HepG2 (cell line): ENCODE results near the gene KXD1. TPM values are rescaled to one million over a fixed set of nuclear protein-coding genes. Genes with fewer than 3 reads are reported as not detected.

Experiments used
- BRCA1 ChIP-seq: sonication (generic); formaldehyde crosslinking; IDR thresholded peaks from 2 replicates; pipeline ENCODE4 v1.4.0; 2020; ENCODE audit warnings: missing genetic modification reagents
- FOXP1 ChIP-seq, 2 experiments: fragments of 450-650 bp in 1 of 2; IDR thresholded peaks; 2 replicates each; pipeline ENCODE4 v1.6.1; 2017 to 2018; ENCODE audit warnings: antibody characterized with exemption in 1 of 2
- GFI1 ChIP-seq: sonication (generic); formaldehyde crosslinking; IDR thresholded peaks from 2 replicates; pipeline ENCODE4 v1.5.0; 2020; ENCODE audit warnings: missing genetic modification reagents, mild to moderate bottlenecking, borderline replicate concordance
- MAX ChIP-seq: IDR thresholded peaks from 2 replicates; pipeline ENCODE4 v1.6.1; 2012; ENCODE audit warnings: inconsistent platforms
- MXD4 ChIP-seq: IDR thresholded peaks from 2 replicates; pipeline ENCODE4 v1.6.1; 2016; ENCODE audit warnings: mild to moderate bottlenecking, missing biosample characterization, missing genetic modification reagents
- RCOR2 ChIP-seq: IDR thresholded peaks from 2 replicates; pipeline ENCODE4 v1.6.1; 2016; ENCODE audit warnings: missing biosample characterization, missing genetic modification reagents
- SIN3A ChIP-seq: IDR thresholded peaks from 2 replicates; pipeline ENCODE4 v1.6.1; 2011; ENCODE audit warnings: low read depth, mild to moderate bottlenecking, control low read depth, low read length, borderline replicate concordance
- STAG1 ChIP-seq: sonication (generic); formaldehyde crosslinking; IDR thresholded peaks from 2 replicates; pipeline ENCODE4 v1.4.0; 2020; ENCODE audit warnings: missing genetic modification reagents
- THAP11 ChIP-seq: IDR thresholded peaks from 2 replicates; pipeline ENCODE4 v1.6.1; 2016; ENCODE audit warnings: missing biosample characterization, missing genetic modification reagents
- ZBTB33 ChIP-seq: sonication (generic); formaldehyde crosslinking; IDR thresholded peaks from 2 replicates; pipeline ENCODE4 v1.4.0; 2020; ENCODE audit warnings: missing genetic modification reagents
- ZFP1 ChIP-seq: IDR thresholded peaks from 2 replicates; pipeline ENCODE4 v1.6.1; 2016
- ZNF263 ChIP-seq: sonication (generic); formaldehyde crosslinking; IDR thresholded peaks from 2 replicates; pipeline ENCODE4 v1.4.0; 2020; ENCODE audit warnings: missing genetic modification reagents
- ZNF576 ChIP-seq: sonication (generic); formaldehyde crosslinking; IDR thresholded peaks from 2 replicates; pipeline ENCODE4 v1.4.0; 2020; ENCODE audit warnings: mild to moderate bottlenecking, missing genetic modification reagents
- ZSCAN22 ChIP-seq: sonication (generic); formaldehyde crosslinking; IDR thresholded peaks from 2 replicates; pipeline ENCODE4 v1.4.0; 2020; ENCODE audit warnings: mild to moderate bottlenecking, missing genetic modification reagents
- ZSCAN25 ChIP-seq: sonication (generic); formaldehyde crosslinking; IDR thresholded peaks from 2 replicates; pipeline ENCODE4 v1.8.0; 2022; ENCODE audit warnings: mild to moderate bottlenecking, missing genetic modification reagents
- polyA plus RNA-seq, 8 experiments: library from polyadenylated mRNA; depleted of rRNA in 3 of 8; stranded (reverse) in 7 of 8; unstranded in 1 of 8; fragments of >200 nt; fragmentation: Illumina TruSeq in 4 of 8; extraction: Trizol in 4 of 8; gene quantifications; 2 replicates each; pipeline versions ENCODE4 v1.2.1 to v1.2.3, GENCODE V29; 2011 to 2016; ENCODE audit warnings: low read depth in 4 of 8, missing spikeins in 1 of 8, mixed read lengths in 1 of 8; ENCODE audit not compliant: insufficient read depth in 1 of 8
- total RNA-seq, 5 experiments: library from RNA; depleted of rRNA; stranded (reverse); fragments of >200 nt; fragmentation: Illumina TruSeq; extraction: Trizol; gene quantifications; 2 replicates each; pipeline ENCODE4 v1.2.3, GENCODE V29; 2016; ENCODE audit warnings: low read depth in 1 of 5
- TF ChIP-seq, protein P1 (sequence below): sonication (generic); formaldehyde crosslinking; IDR thresholded peaks from 2 replicates; pipeline ENCODE4 v1.5.1; 2020; ENCODE audit warnings: mild to moderate bottlenecking, missing genetic modification reagents, borderline replicate concordance
- TF ChIP-seq, protein P2 (sequence below): sonication (generic); formaldehyde crosslinking; IDR thresholded peaks from 2 replicates; pipeline ENCODE4 v1.4.0; 2020; ENCODE audit warnings: mild to moderate bottlenecking, missing genetic modification reagents

KXD1 gene
- total and polyA plus RNA-seq, 2 of the 13 experiments (the other 11 are each of a cell fraction or from before 2014, with no cell fraction given), result 44.6 to 143 TPM

- TF ChIP-seq ZBTB33 (CRISPR knock-in tag) (peak; percentile 76), ZNF576 (CRISPR knock-in tag) (no peak), THAP11 (no peak), FOXP1 (IDR thresholded peaks at IDR 0.05) (no peak), FOXP1 (CRISPR knock-in tag; IDR thresholded peaks at IDR 0.05) (no peak), MXD4 (CRISPR knock-in tag) (no peak), ZSCAN25 (CRISPR knock-in tag) (0 out of 2 replicates have a peak, but pooled peaks have one; percentile 20), ZNF263 (CRISPR knock-in tag) (0 out of 2 replicates have a peak, but pooled peaks have one; percentile 27), GFI1 (CRISPR knock-in tag) (no peak), ZFP1 (CRISPR knock-in tag) (no peak), SIN3A (no peak), BRCA1 (CRISPR knock-in tag) (no peak), ZSCAN22 (CRISPR knock-in tag) (no peak), RCOR2 (CRISPR knock-in tag) (0 out of 2 replicates have a peak, but pooled peaks have one; percentile 47), MAX (peak; percentile 37; the same call in 1 of the 2 replicates), STAG1 (CRISPR knock-in tag) (0 out of 2 replicates have a peak, but pooled peaks have one; percentile 13)
- TF ChIP-seq, protein P1, sequence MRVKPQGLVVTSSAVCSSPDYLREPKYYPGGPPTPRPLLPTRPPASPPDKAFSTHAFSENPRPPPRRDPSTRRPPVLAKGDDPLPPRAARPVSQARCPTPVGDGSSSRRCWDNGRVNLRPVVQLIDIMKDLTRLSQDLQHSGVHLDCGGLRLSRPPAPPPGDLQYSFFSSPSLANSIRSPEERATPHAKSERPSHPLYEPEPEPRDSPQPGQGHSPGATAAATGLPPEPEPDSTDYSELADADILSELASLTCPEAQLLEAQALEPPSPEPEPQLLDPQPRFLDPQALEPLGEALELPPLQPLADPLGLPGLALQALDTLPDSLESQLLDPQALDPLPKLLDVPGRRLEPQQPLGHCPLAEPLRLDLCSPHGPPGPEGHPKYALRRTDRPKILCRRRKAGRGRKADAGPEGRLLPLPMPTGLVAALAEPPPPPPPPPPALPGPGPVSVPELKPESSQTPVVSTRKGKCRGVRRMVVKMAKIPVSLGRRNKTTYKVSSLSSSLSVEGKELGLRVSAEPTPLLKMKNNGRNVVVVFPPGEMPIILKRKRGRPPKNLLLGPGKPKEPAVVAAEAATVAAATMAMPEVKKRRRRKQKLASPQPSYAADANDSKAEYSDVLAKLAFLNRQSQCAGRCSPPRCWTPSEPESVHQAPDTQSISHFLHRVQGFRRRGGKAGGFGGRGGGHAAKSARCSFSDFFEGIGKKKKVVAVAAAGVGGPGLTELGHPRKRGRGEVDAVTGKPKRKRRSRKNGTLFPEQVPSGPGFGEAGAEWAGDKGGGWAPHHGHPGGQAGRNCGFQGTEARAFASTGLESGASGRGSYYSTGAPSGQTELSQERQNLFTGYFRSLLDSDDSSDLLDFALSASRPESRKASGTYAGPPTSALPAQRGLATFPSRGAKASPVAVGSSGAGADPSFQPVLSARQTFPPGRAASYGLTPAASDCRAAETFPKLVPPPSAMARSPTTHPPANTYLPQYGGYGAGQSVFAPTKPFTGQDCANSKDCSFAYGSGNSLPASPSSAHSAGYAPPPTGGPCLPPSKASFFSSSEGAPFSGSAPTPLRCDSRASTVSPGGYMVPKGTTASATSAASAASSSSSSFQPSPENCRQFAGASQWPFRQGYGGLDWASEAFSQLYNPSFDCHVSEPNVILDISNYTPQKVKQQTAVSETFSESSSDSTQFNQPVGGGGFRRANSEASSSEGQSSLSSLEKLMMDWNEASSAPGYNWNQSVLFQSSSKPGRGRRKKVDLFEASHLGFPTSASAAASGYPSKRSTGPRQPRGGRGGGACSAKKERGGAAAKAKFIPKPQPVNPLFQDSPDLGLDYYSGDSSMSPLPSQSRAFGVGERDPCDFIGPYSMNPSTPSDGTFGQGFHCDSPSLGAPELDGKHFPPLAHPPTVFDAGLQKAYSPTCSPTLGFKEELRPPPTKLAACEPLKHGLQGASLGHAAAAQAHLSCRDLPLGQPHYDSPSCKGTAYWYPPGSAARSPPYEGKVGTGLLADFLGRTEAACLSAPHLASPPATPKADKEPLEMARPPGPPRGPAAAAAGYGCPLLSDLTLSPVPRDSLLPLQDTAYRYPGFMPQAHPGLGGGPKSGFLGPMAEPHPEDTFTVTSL, result no peak
- TF ChIP-seq, protein P2, sequence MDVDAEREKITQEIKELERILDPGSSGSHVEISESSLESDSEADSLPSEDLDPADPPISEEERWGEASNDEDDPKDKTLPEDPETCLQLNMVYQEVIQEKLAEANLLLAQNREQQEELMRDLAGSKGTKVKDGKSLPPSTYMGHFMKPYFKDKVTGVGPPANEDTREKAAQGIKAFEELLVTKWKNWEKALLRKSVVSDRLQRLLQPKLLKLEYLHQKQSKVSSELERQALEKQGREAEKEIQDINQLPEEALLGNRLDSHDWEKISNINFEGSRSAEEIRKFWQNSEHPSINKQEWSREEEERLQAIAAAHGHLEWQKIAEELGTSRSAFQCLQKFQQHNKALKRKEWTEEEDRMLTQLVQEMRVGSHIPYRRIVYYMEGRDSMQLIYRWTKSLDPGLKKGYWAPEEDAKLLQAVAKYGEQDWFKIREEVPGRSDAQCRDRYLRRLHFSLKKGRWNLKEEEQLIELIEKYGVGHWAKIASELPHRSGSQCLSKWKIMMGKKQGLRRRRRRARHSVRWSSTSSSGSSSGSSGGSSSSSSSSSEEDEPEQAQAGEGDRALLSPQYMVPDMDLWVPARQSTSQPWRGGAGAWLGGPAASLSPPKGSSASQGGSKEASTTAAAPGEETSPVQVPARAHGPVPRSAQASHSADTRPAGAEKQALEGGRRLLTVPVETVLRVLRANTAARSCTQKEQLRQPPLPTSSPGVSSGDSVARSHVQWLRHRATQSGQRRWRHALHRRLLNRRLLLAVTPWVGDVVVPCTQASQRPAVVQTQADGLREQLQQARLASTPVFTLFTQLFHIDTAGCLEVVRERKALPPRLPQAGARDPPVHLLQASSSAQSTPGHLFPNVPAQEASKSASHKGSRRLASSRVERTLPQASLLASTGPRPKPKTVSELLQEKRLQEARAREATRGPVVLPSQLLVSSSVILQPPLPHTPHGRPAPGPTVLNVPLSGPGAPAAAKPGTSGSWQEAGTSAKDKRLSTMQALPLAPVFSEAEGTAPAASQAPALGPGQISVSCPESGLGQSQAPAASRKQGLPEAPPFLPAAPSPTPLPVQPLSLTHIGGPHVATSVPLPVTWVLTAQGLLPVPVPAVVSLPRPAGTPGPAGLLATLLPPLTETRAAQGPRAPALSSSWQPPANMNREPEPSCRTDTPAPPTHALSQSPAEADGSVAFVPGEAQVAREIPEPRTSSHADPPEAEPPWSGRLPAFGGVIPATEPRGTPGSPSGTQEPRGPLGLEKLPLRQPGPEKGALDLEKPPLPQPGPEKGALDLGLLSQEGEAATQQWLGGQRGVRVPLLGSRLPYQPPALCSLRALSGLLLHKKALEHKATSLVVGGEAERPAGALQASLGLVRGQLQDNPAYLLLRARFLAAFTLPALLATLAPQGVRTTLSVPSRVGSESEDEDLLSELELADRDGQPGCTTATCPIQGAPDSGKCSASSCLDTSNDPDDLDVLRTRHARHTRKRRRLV (CRISPR knock-in tag), result no peak
Observed at GRCh38 chr19:18603255-18603957, 45.7 kb downstream of the KXD1 start (continued).
